Medulla oblongata (tissue), 1 donor: ENCODE results near the gene POLE2.
"Not testable (repeated sequence)": the region's sequence is repeated elsewhere in the genome, so short reads cannot be mapped to it uniquely, and the experiment has no call there.

Source experiments
- DNase-seq: peaks from one replicate; pipeline ENCODE4 v3.0.0-alpha.2; 2015; ENCODE audit errors: extremely low spot score

Gene POLE2

GRCh38 chr14:49659526-49660455 is 28.2 kb downstream of the POLE2 start:
- DNase-seq = no peak

DNA sequence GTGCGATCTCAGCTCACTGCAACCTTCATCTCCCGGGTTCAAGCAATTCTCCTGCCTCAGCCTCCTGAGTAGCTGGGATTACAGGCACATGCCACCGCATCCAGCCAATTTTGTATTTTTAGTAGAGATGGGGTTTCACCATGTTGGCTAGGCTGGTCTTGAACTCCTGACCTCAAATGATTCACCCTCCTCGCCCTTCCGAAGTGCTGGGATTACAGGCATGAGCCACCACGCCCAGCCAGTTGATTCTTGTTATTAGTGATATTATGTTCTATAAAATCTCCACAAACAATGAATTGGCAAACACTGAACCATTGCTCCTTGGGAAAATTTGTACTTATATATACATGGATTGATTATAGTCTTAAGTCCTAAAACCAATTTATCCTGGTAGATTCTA is 30.5 kb downstream of the POLE2 start:
- DNase-seq = not testable (repeated sequence)

DNA sequence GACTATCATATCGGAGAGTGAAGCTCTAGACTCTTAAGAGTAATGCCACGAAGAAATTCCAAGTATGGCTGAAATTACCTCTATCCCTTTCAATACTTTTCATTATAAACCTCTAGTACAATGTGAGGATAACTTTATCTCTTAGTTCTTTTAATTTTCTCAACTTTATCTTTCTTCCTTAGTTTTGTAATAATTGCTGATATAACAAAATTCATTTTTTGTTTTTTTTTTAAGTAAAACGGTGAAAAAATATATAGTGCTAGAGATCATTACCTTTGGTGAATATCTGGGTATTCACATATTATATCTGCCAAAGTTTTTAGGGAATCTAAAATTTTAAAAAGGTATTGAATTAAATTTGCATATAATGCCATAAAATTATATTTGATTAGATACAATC is 33.5 kb downstream of the POLE2 start:
- DNase-seq = no peak

GRCh38 chr14:49653508-49653907 is 34.5 kb downstream of the POLE2 start:
- no peak for DNase-seq

DNA sequence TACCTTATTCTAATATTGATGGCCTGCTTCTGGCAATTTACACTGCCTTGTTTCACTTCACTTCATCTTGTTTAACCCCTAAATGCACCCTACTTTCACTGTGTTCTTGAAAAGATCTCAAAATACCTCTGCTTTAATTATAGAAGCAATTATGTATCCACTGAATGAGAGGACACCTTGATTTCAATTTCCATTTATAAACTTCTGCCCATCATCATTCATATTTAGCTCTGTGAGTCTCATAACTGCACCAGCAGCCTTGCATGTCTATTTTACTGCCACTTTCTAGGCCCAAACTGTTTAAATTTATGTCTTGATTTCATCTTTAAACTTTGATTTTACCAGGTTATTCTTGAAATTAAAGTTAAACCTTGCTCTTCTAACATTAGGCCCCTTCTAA is 45.9 kb downstream of the POLE2 start:
- no peak for DNase-seq

DNA sequence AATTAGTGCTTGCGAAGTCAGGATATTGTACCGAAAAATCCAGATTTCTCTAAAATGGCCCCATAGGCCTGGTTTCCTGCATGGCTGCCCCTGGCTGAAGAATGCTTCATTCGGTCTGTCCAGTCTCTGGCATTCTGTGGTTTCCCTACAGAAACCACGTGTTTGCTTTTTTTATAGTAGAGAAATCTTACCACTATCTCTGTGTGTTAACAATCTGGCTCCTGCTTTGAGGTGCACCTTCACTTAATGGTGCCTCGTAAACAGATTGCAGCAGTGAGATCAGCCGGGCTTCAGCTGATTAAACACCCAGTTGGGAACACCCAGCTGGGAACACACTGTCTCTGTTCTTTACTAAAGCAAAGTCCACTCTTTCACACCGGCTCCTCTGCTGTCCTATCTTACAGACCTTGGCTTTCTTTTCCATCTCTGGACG is 46.3 kb downstream of the POLE2 start:
- DNase-seq = peak; percentile 14

DNA sequence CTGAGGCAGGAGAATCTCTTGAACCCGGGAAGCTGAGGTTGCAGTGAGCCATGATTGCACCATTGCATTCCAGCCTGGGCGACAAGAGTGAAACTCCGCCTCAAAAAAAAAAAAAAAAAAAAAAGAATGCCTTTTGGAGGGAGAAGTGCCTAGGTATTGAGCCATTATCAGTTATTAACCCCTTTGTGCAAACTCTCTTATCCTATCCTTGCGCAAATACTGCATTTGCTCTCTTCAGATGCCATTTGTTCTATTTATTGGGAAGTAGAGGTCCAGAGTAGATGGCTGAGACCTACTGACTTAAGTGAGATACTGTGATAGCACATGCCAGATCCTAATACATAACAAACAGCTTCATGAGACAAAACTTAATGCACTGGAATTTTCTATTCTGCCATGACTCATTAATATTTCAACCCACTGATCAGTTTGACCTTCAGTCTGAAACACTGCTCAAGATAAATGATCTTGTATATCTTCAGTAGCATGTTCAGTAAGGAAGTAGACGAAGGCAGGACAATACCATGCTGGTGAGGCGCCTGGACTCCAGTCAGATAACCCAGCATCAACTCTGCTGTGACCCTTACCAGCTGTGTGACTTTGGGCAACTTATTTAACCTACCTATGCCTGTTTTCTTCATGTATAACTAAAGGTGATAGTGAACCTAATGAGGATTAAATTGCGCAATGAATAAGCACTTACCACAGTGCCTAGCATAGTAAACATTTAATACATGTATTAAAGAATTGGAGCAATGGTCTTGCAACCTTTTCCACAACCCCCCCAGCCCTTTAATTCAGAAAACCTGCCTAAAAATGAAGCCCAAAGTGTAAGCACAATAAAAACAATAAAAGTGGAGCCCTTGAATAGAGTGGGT is 47.2 kb downstream of the POLE2 start:
- no peak for DNase-seq

GRCh38 chr14:49637534-49638078 is 50.4 kb downstream of the POLE2 start:
- no peak for DNase-seq

- DNase-seq = no peak
These were observed 51.1 kb downstream of the POLE2 start for GRCh38 chr14:49636866-49637265.

DNA sequence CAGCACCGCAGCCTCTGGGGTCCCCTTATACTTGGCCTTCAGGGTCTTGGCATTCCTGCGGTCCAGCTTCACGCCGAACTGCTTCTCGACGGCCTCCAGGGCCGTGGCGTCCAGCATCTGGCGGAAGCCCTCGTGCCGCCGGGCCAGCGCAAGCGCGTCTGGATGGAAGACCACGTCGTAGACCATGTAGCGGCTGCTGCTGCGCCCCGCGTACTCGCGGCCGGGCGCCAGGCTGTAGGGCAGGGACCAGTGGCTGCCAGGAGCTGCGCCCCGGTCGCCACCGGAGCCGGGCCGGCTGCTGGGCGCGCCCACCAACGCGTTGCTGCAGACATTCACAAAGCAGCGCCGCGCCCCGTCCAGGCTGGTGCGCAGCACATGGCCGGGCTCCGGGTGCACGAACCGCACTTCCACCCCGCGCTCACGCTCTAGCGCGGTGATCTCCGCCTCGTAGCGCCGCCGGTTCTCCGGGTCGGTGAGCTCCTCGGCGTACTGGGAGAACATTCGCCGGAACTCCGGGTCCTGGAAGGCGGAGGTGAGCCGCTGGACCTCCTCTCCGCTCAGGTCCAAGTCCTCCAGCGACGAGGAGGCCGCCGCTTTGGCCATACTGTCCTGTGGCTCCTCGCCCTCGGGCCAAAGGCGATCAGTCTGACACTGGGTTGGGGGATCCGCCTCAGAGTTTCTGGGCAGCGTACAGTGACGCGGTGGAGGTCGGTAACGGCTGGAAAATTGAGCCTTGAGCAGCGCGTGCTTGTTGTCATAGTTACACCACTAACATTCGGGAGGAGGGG is 53.3 kb downstream of the POLE2 start, which contains the start of gene DNAAF2:
Gene DNAAF2 (minus strand): TSS at position 698 of the 788 bp plus-strand sequence. CDS start 95 bp downstream, at position 603.
- DNase-seq = peak; percentile 40

DNA sequence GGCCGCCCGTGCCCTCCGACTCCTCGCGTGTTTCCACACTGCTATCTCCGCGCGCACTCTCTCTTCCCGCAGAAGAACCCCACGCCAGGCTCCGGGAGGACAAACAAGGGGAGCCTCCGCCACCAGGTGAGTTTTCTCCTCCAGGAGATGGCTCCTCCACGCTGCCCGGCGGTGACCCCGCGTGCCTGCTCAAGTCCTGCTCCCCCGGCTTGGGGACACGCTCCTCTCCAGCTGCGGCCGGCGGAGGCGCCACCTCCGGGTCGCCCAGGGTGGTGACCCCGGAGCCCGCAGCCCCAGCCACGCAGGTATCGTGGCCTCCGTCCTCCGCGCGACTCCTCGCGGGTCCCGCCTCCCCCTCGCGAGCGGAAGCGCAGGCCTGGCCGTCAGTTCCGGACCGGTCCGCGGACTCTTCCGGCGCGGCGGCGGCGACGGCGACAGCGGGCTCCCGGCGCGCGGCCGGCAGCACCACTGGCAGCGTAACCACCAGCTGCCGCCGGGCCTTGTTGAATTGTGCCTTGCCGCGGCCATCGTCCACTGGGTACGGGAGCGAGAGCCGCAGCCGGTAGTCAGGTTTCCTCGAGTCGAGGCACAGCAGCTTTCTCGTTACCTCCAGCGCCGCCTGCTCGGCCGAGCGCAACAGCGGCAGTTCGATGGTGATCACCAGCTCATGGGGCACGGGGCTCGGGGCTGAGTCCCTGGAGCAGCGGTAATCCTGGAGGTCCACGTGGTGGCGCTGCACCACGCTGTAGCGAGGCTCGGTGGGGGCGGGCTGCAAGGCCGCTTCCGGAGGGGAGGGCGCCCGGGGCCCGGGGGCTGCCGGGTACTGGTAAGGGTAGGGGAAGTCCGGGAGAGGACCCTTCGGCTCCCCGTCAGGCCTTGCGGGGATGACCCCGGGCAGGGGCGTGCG is 54.1 kb downstream of the POLE2 start:
- DNase-seq = peak; percentile 97

GRCh38 chr14:49623941-49624839 is 63.8 kb downstream of the POLE2 start:
- no peak for DNase-seq

DNA sequence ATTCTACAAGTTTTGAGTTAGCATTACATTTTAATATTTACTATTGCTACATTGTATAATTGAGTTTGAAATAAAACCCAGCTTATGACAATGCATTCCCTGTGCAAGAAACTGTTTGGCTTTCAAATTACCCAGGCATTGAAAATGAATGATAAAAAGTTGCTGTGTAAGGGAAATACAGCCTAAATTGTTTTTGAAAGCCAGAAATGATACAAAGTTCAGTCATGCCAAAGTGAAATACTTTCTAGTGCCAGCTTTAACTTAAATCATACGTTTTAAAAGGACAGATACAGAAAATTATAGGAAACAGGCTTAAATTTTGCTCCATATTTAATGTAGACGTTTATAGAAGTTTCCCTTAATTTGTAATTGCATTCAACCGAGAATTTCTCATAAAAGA is 64.6 kb downstream of the POLE2 start:
- DNase-seq = no peak

- DNase-seq = no peak
These were observed 65.9 kb downstream of the POLE2 start for GRCh38 chr14:49622022-49622607.

DNA sequence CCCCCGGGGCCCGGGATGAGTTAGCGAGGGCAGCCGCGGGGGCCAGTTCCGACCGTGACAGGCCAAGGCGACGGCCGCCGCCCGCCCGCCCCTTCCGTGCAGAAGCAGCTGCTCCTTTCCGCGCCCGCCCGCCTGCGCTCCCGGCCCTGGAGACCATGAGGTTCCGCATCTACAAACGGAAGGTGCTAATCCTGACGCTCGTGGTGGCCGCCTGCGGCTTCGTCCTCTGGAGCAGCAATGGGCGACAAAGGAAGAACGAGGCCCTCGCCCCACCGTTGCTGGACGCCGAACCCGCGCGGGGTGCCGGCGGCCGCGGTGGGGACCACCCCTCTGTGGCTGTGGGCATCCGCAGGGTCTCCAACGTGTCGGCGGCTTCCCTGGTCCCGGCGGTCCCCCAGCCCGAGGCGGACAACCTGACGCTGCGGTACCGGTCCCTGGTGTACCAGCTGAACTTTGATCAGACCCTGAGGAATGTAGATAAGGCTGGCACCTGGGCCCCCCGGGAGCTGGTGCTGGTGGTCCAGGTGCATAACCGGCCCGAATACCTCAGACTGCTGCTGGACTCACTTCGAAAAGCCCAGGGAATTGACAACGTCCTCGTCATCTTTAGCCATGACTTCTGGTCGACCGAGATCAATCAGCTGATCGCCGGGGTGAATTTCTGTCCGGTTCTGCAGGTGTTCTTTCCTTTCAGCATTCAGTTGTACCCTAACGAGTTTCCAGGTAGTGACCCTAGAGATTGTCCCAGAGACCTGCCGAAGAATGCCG is 66.7 kb downstream of the POLE2 start:
- DNase-seq = peak; percentile 49

DNA sequence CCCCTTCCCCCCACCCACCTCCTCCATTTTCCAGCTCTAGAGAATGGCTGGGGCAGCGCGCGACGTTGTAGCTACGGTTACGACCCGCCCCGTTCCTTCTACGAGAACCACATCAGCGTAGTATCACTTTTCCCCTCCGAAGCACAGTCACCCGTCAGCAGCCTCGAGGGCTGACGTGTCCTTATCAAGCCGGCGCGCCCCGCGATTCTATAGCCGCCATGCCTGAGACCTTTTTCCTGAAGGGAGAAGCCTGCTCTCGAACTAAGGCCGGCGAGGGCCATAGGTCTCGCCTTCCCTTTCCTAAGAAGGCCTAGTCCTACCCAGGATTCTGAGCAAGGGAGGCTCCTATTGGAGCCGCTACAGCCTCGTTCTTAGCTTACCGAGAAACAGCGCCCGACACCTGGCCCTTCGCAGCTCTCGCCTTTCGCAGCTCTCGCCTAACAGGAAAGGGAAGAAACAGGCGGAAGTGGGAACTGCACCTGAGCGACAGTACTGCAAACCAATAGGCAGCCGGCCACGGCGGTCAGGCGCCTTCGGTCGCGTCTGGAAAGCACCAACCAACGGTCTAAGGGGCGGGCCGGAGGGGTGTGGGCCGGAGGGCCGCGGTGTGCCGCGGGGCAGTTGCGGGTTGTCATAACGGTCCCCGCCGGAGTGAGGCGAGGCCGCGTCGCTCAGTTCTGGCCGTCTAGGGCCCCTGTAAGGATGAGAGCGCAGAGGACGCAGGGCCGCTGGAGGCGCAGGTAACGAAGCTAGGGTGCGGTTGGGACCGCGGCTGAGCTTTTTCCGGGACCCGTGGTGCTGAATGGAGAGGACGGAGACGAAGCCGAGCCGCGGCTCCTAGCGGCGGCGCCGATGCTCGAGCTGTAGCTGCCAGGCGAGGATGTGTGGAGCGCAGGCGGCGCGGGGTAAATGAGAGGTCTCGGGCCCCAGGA is 67.6 kb downstream of the POLE2 start, which contains the start of the genes MGAT2 and RPL36AL:
Gene MGAT2 (plus strand): TSS at position 618 of the 932 bp plus-strand sequence. CDS start 470 bp downstream, outside the sequence.
Gene RPL36AL (minus strand): TSS at position 445 of the 932 bp plus-strand sequence. CDS start 1,522 bp downstream, outside the sequence.
- DNase-seq = peak; percentile 99

- DNase-seq = no peak
These were observed 68.3 kb downstream of the POLE2 start for GRCh38 chr14:49619730-49620129.
